ENCODE data around the gene SAPCD2.

DNA sequence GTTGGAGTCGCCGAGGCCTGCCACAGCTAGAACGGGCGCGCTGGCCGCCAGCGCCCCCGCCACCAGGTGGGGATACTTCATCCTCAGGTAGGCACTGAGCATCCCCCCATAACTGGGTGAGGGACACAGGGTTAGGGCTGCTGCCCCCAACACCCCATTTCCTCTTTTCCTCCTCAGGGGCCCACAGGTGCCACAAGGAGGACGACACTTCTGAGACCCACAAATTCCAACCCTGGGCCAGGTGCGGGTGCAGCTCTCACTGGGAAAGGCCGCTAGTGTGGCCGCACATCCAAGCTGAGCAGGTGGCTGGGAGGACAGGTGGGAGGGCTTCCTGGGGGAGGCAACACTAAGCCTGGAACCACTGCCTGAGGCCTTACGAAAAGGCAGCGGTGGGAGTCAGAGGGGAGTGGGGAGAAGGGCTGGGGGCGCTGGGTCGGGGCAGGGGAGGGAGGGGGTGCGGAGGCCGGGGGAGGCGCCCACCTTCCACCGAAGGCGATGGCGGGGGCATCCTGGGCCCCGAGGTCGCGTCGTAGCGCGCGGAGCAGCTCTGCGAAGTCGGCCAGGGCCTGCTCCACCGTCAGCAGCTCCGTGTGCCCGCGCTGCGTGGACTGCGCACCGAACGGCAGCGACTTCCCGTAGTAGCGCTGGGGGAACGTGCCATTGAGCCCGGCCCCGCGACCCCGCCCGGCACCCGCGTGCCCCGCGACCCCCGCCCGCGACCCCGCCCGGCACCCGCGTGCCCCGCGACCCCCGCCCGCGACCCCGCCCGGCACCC is 43.2 kb upstream of the SAPCD2 start:
- no peak for TF ChIP-seq EZH2 (IDR thresholded peaks at IDR 0.05; ENCODE audit: borderline replicate concordance, low read depth, low read length, poor library complexity, severe bottlenecking)
- TF ChIP-seq, protein P1, sequence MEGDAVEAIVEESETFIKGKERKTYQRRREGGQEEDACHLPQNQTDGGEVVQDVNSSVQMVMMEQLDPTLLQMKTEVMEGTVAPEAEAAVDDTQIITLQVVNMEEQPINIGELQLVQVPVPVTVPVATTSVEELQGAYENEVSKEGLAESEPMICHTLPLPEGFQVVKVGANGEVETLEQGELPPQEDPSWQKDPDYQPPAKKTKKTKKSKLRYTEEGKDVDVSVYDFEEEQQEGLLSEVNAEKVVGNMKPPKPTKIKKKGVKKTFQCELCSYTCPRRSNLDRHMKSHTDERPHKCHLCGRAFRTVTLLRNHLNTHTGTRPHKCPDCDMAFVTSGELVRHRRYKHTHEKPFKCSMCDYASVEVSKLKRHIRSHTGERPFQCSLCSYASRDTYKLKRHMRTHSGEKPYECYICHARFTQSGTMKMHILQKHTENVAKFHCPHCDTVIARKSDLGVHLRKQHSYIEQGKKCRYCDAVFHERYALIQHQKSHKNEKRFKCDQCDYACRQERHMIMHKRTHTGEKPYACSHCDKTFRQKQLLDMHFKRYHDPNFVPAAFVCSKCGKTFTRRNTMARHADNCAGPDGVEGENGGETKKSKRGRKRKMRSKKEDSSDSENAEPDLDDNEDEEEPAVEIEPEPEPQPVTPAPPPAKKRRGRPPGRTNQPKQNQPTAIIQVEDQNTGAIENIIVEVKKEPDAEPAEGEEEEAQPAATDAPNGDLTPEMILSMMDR (conservative IDR thresholded peaks at IDR 0.05; ENCODE audit: low read depth, low read length), result no peak
